ENCODE measurements around the gene RS1.

RS1 gene

DNA sequence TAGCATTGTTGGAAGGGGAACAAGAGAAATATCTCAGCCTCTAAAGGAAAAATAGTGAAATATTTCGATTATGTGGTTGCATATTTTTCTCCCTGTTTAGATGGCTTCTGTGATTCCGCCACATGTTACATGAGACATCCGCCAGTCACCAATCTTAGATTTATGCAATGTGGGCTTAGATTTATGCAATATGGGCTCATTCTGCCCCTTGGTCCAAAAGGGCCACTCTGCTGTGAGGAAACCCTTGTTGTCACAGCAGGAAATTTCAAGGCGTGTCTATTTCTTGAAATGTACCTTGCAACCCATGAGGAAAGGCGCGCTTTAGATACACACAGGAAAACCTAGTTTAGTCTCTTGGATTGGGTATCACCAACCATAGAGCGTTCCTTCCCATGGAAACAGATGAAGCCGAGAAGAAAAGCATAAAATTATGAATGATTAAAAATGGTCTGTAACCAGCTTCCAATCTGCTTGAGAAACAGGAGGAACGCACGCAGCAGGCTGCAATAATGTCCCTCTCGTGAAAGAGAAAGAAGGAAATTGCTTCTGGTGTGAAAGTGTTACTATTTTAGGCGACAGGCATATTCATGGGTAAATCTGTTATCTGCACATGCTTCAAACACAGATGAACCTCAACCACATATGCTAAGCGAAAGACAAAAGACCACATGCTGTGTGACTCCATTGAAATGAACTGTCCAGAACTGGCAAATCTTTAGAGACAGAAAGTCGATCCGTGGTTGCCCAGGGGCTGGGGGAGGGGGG lies 3.7 kb downstream of the RS1 start:
- DNase-seq, result no peak

DNA sequence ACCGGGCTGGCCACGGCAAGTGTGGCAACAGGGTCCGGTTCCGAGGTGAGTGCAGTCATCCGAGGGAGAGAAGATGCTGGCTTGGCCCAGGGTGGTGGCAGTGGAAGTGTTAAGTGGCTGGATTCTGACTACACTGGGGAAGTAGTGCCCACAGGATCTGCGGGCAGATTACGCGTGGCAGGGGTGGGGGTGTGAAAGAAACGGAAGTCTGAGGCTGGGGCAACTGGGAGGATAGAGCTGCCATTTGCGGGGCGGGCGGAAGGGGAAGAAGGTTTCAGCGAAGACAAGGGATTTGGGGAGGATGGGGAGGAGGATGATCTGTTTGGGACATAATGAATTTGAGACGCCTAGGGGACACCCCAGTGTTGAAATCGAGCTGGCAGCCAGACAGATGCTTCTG lies 5.3 kb downstream of the RS1 start:
- DNase-seq, result no peak

DNA sequence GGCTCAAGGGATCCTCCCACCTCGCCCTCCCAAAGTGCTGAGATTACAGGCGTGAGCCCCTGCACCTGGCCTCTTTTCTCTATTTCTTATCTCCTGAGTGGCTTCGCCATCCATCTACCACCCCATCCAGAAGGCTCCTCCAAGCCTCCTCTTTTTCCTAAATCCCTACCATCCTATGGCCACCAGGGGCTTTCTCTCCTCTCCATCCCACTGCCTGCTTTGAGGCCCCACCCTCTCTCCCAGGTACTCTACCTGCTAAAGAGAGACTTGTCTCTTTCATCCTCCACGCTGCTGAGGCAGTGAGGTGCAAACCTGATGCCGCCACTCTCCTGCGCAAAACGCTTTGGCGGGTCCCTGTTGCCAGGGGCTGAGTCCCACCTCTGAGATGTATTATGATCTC lies 7.0 kb downstream of the RS1 start:
- DNase-seq, result no peak

DNA sequence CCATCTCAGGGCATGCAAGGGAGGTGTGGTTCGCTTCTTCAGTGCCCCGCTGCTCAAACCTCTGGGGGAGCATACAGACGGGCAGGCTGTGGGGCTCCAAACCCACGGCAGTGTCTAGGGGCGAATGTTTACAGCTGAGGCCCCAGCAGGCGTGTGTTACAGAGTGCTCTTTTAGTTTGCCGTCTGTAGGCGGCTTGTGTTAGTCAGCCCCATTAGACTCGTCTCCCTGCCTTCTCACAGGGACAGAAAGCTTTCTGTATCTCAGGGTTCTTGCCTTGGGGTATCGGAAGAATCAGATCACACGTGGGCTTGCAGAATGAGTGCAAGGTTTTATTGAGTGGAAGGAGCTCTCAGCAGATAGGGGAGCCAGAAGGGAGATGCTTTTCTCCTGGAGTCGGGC lies 10.6 kb downstream of the RS1 start:
- DNase-seq, result no peak

DNA sequence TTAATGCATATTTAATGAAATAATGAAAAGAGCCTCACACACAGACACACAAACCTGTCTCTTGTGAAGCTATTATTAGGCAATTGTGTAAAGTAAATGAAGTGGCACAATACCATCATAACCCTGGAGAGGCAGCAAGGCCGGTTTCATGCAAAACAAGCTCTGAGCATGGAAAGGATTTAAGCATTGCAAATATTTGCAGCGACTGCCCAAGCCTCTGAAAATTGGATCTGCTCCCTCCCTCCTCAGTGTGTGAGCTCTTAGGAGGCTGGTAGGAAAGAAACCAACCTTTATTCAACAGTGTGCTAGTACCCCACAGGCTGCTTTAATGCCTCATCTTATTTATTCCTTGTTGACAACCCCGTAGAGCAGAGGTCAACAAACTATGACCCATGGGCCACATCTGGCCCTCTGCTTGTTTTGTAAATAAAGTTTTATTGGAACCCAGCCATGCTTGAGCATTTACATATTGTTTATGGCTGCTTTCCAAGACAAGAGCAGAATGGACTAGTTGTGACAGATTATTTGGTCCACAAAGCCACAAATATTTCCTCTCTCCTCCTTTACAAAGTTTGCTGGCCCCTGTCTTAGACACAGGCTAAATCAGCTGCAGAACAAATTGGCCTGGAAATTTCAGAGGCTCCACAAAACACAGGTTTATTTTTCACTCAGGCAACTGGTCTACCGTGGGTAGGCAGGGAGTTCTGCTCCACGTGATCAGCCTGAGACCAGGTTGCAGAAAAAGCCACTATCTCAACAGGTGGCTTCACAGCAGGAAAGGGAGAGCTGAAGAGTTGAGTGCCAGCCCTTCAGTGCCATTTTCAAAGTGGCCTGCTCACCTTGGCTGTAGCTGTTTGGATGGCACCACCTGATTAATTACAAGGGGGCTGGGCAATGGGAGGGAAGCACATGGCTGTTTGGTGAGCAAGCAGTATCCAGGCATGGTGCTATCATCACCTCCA lies 16.8 kb downstream of the RS1 start:
- no peak for DNase-seq

DNA sequence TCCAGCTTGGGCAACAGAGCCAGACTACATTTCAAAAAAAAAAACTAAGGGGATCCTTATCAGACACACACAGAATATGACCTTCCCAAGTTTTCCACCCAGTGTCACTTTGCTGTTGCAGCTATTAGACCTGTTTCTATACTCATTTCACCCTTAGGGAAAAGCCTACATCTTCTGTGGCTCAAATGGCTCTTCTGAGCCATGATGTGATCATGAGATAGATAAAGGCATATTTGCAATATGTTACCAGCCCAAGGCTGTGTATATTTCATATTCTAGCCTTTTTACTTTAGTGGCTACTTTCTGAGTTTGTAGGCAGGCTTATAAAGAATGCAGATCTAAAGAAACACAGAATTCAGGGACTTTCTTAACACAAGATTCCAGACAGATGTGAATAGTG lies 19.3 kb downstream of the RS1 start:
- no peak for DNase-seq

DNA sequence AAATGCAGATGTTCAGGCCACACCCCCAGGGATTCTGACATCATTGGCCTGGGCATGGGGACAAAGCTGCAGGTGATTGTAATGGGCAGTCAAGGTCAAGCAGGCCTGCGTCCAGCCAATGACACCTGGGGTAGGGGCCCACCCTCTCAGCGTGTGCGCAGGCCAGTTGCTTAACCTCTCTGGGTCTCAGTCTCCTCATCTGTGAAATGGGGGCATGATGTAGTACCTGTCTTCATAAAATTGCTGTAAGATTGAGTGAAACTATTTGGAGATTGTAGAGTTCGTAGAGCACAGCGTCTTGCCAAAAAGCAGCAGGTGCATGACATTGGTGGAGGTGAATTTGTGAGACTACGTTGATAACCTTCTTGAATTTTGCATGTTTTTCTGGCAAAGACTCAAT lies 21.2 kb downstream of the RS1 start:
- DNase-seq, result no peak

DNA sequence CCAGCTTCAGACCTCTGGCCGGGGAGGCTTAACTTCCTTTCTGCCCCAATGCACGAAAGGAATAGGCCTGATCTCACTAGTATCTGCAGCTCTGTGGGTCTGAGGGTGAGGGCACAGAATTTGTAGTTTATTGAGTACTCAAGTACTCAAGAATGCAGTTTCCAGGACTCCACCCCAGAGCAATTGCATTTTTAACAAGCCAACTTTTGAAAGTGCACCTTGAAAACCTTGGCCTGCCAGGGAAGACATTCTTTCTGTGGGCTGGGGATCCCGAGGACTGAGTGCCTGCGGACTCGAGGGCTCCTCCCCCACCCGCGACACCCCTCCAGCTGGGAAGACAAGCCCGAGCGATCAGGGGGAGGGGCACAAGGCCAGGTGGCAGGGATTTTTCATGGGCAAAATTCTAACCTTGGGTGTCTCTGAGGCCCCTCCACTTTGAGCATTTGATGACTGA lies 22.4 kb downstream of the RS1 start:
- no peak for DNase-seq

DNA sequence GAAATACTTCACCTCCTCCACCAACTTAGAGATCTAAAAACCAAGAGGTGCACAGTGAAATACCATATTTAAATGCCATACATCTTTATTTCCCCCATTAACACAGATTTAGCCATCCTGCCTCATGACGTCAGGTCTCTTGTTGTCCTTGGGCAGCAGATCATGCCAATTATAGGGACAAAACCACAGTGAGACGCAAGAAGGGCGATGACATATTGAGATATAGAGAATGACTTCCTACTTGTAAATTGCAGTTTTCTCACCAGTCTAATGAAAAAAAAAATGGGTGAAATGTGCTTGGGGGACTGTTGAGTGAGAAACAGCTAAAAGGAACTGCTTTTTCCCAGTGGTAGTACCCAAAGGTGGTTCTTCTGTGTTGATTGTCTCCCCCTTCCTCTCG lies 24.3 kb downstream of the RS1 start:
- no peak for DNase-seq

DNA sequence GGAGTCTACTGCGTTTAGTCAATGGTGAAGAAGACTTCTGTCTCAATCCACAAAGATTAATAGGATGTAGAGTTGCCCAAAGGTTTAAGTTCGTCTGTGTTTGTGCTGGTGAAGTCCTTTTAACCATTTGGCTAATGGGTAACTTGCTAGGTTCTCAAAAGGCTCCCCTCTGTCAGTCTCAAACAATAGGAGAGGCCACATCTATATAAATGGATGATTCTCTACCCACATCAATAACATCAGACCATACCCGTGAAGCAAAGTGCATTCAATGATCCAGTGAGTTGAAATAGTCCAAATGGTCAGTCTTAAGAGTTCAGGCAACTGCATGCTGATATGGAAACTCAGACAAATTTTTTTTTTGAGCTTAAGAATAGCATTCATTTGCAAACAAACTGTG lies 28.1 kb downstream of the RS1 start:
- DNase-seq, result no peak

DNA sequence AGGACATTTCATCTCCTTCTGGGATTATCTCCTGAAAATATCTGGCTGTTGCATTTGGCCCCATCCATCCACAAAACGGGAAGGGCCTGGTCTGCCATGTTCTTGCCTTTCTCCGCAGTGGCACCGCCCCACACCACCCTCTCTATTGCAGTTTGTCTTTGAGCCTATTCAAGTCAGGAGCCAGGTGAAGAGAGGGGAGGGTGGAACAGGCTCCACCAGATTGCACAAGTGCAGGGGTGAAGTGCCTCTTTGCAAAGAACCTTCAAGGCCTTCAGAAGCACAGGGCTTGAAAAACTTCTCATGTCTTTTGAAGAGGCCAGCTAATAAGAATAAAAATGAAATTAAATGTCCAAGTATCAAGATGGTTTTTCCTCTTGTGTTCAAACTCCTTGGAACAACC lies 28.7 kb downstream of the RS1 start:
- DNase-seq, result no peak

DNA sequence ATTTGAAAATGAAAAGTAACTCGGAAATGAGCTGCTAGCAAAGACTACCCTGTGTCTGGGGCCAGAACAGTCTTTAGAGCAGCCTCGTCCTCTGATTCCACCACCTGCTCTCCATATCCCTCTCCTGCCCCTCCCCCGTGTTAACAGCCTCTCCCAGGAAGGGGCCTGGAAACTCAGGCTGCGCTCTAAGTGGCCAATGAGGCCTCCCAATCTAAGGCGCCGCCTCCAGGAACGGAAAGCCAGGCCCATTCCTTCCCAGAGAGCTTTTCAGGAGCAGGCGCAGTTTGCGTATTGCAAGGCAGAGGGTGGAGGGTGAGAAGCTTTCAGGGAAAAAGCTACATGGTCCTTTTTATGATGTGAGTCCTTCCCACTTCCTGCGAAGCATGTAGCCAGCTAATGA lies 31.2 kb downstream of the RS1 start:
- no peak for DNase-seq

DNA sequence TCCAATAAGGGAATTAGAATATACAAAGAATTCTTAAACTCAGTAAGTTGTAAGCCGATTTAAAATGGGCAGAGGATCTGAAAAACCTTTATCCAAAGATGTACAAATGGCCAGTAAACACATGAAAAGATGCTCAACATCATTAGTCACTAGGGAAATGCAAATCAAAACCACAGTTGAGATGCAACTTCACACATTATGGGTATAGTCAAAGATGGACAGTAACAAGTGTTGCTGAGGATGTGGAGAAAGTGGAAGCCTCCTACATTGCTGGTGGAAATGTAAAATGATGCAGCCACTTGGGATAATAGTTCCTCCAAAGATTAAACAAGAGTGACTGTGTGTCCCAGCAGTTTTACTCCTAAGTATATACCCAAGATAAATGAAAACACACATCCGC lies 32.6 kb downstream of the RS1 start:
- no peak for DNase-seq

DNA sequence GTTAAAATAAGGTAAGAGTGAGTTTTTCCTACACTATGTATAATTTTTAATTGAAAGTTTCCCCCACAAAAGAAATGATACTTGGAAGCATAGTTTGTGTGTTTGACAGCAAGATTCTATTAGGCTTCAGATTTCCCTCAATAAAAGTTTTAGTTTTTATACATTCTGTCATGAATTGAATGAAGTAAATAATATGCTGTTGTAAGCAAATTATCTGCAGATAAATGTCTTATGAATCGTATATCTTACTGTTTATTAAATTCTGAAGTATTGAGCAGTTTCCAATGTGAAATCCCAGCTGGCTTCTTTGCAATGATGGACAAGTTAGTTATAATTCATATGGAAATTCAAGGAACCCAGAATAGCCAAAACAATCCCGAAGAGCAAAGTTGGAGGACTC lies 33.5 kb downstream of the RS1 start:
- no peak for DNase-seq

DNA sequence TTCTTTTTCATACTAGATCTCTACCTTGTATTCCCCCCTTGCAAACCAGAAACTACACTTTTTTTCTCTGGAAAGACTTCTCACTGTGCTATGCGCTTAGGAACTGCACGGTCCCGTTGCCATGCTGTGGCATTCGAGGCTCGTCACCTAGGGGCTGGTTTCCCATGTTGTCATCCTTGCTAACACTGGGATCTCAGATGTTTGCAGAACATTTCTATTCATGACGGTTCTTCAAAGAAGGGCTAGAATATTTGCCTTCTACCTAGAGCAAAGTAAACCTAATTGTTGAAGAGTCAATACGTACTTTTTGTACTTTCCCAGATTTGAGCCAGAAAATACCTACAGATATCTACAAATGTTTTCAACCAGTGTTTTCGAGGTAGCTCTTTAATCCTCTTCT lies 41.0 kb downstream of the RS1 start:
- no peak for DNase-seq

DNA sequence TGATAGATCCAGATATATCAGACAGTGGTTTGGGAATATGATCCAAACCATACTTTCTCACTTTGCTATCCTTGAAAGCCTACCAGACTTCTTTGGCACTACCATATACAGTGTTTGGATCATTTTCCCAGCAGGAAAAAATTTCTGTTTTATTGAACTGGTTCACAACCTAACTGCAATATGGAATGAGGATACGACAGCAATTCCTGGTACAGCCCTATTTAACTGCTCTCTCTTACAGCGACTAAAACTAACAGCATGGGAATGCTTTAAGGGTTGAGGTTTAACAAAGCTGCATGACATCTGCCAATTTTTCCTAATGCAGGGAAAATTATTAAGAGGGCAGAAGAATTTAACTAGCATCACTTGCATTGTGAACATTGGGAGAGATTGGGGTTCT lies 47.3 kb downstream of the RS1 start:
- DNase-seq, result no peak

DNA sequence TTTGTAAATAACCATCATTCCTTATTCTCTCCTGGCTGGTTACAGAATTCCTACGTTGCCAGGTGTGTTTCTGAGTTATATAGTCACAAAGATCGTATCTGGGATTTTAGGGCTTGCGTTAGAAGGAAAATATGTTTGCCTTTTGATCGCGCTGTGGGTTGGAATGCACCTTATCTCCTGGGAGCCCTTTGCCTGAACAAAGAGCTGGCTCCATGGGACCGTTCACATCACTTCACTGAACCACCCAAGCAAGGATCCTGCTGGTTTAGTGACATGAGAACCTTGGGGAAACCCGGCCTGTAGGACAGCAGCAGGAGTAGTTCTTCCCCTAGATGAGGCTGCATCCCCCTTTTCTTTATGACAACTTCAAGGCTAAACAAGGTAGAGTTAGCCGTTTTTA lies 51.6 kb downstream of the RS1 start:
- DNase-seq, result no peak

DNA sequence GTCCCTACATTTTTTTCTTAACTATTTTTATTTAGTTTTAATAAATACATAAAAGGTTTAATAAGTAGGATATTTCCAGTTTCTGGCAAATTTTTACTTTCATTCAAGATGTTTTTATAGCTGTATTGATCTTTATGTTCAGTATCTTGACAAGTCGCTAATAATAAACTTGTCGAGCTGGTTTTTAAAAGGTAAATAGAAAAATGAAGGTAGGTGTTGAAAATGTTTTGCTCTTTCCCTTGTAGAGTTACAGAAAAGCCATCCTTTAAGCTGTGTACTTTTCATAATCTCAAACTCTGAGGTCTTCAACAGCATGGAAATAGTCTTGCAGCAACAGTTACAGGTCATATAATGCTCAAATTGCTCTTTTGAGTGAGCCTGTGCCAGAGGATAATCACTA lies 52.6 kb downstream of the RS1 start:
- no peak for DNase-seq

DNA sequence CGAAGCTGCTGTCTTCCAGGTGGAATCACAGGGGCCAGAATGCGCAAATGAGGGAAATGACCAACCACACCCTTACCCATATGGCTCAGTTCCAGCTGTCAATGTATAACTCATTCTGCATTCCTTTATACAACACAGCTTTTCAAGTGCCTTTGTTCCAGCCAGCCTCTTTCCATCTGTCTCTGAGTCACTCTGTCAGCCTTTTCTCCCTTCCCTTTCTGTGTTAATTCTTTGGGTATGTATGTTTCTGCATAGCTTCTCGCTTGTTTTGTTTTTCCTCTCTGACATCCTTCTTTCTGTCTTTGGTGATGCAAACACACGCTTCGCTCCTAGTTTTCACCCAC lies 54.5 kb downstream of the RS1 start:
- DNase-seq, result no peak

DNA sequence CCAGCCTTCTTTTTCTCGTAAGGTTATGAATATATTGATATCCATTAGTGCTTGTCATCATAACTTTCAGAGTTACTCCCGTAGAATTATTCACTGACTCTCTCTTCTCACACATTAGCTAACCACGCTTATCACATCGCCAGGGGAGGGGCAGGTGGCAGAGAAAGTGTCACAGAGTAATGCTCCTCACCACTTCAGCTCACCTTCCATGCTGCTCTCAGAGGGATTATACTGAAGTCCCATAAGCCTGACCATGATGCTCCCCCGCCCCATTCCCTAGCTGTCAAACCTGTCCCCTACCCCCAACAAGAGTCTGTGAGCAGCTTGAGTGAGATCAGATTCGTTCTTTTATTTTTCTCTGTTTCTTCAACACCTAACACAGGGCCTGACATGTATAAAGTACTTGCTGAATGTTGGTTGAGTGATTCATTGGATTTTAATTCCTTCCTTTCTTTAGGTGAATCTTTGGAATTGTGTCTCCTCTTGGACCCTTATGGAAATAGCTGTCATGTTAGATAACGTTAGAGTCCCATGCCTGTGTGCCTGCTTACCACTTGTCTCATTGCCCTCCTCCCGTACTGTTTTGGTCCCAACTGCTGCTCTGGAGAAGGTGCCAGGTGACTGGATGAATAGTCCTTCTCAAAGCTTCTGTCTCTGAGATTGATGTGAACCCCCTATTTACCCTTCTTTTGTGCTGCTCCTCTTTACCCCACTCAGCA lies 55.1 kb downstream of the RS1 start:
- no peak for DNase-seq

DNA sequence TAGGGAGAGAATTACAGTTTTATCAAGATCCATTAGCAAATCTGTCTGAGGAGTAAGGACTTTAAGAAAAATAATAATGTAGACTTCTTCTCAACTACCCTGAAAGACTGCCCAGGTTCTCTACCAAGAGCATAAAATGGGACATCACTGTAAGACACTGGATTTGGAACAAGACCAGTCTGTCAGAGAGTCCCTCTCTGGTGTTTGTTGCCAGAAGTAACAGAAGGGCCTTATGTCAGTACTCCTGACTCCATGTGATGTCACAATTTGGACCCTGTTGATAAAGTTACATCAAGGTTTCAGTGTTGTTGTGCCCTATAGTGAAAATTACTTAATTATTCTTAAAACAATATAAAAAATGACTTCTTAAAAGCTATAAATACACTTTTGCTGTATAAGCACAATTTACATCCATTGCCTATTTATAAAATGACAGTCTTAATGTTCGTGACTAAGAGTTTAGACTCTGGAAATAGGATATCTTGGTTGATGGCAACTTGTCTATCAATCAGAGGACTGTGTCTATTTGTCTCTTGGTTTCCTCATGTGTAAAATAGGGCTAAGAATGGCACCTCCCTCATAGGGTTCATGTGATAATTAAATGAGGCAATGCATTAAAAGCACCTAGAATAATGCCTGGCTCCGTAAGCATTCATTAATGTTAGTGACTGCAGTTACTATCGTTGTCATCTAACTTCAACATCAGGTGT lies 57.8 kb downstream of the RS1 start:
- no peak for DNase-seq

DNA sequence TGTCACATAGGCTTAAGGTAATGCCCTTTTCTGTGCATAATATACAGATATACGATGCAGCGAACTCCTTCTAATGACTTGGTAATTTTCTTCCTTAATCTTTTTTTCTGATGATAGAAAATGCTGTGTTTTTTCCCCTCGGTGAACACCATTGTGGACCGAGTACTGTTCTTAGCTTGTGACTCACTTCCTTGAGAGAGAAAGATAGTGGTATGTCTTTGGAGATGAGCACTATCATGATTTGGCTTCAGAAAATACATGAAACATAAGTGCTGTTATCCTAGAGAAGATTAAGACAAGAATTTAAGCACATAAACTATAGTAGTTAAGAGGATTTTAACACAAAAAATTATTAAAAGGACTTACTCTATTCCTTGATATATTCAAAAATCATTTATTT lies 63.9 kb downstream of the RS1 start:
- DNase-seq, result no peak

DNA sequence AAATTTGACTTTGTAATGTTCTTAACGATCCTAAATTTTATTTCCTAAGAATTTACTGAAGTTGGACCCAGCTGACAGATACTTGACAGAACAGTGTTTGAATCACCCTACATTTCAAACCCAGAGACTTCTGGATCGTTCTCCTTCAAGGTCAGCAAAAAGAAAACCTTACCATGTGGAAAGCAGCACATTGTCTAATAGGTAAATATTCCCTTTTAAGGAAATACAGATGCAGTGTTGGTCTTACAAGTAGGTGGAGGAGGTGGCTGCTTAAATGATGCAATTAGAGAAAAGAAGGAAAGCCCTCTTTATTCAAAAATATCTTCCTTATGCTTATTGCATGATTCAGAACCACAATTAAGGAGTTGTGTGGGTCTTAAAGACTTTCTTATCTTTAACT lies 73.5 kb downstream of the RS1 start:
- DNase-seq, result no peak
